ENCODE results near the gene PPP2R5C. TPM values are rescaled to one million over a fixed set of nuclear protein-coding genes. Genes with fewer than 3 reads are reported as not detected.
A peak's percentile ranks its signal among the peaks of the same experiment; 100 is the strongest.

The PPP2R5C gene
- total and polyA plus RNA-seq, 2 of the 8 experiments (the other 6 are each of a cell fraction or from before 2014, with no cell fraction given): 49.6 to 95.9 TPM

- H2BK5ac ChIP-seq (ENCODE audit: low read depth, low read length): 0 out of 2 replicates have a peak overlapping the region, but pooled peaks have one; percentile 35
- H3K4me3 ChIP-seq (ENCODE audit: extremely low read depth in 1 of 4, insufficient read depth in 2 of 4, low read depth in 3 of 4, low read length in 4 of 4): no peak overlapping the region
- H3K4me2 ChIP-seq (ENCODE audit: insufficient read depth in 1 of 2, low read depth in 2 of 2, low read length in 2 of 2): no peak overlapping the region
- no peaks in the 10 kb centered on the region for H3K9me3 ChIP-seq (ENCODE audit: insufficient read depth in 2 of 2, low read depth in 1 of 2, low read length in 1 of 2)
- H3K4ac ChIP-seq (replicated peaks; ENCODE audit: insufficient read length, low read depth, low read length): no peak overlapping the region
- no peak overlapping the region for H4K91ac ChIP-seq (replicated peaks; ENCODE audit: insufficient read length, low read length)
- no peak overlapping the region for H2BK12ac ChIP-seq (ENCODE audit: low read depth, low read length)
- H3K27ac ChIP-seq (ENCODE audit: low read depth, low read length): no peak overlapping the region
- CTCF ChIA-PET (ENCODE audit: partially characterized antibody): interaction anchor here (0.6 to 1.9 kb wide), 8 partner anchors 9 to 499 kb away, joined by 3 to 7 read pairs (median 4); no protein-coding TSS in a partner anchor
- peaks cover 0 to 7% (median 0%) of the 10 kb centered on the region in 4 experiments; a peak in 3 of 7 replicates for H3K4me1 ChIP-seq (replicated peaks in 1 of 4; ENCODE audit: control insufficient read depth in 3 of 4, insufficient read depth in 4 of 4, low read length in 3 of 4)
- no peak overlapping the region for H2BK20ac ChIP-seq (ENCODE audit: low read length)
- TF ChIP-seq KDM1A (IDR thresholded peaks at IDR 0.05; ENCODE audit: borderline replicate concordance, low read length) (no peak), SP2 (IDR thresholded peaks at IDR 0.05; ENCODE audit: low read length) (no peak), SP4 (IDR thresholded peaks at IDR 0.05; ENCODE audit: low read length) (no peak)
- no peaks in the 10 kb centered on the region for H3K27me3 ChIP-seq (replicated peaks in 1 of 4; ENCODE audit: control insufficient read depth in 3 of 4, extremely low read depth in 1 of 4, insufficient read depth in 3 of 4, low read length in 3 of 4)
- H3K14ac ChIP-seq (ENCODE audit: insufficient read length): no peak overlapping the region
- no peak overlapping the region for H2BK15ac ChIP-seq (ENCODE audit: low read length)
- FAIRE-seq (no peak), DNase-seq (ENCODE audit: low read depth in 1 of 2, low spot score in 2 of 2) (no peak)
- 80% methylated on average over 5 of the region's 5 CpGs; no CpG with 5 or more reads in 1 of the 2 experiments for WGBS, 2 experiments (ENCODE audit: extremely low coverage in 1 of 2, insufficient coverage in 1 of 2, insufficient read length in 1 of 2, insufficient replicate concordance in 2 of 2, low coverage in 1 of 2, low lambda C conversion rate in 2 of 2, missing lambda C conversion rate in 1 of 2)
- no peaks in the 10 kb centered on the region for H3K23me2 ChIP-seq (ENCODE audit: low read depth, low read length)
- H2AFZ ChIP-seq (ENCODE audit: low read length): no peak overlapping the region
- H2BK120ac ChIP-seq (replicated peaks; ENCODE audit: low read depth, low read length): no peak overlapping the region
- H3K79me2 ChIP-seq (ENCODE audit: control insufficient read depth in 1 of 2, insufficient read depth in 2 of 2, low read length in 2 of 2): peaks cover 18 to 89% of the 10 kb centered on the region in 2 experiments
- H3K18ac ChIP-seq (ENCODE audit: extremely low read depth, low read length): no peak overlapping the region
- no peak overlapping the region for H2AK5ac ChIP-seq (ENCODE audit: low read depth, low read length)
- H3K36me3 ChIP-seq (ENCODE audit: control insufficient read depth in 2 of 4, insufficient read depth in 4 of 4, low read length in 3 of 4): 0 out of 8 replicates have a peak, but pooled peaks cover 0 to 3% (median 0%) of the 10 kb centered on the region in 4 experiments
- POLR2A ChIA-PET (ENCODE audit: partially characterized antibody): interaction anchor here (0.8 to 1.2 kb wide), 5 partner anchors 15 to 133 kb away, joined by 3 to 4 read pairs (median 3); no protein-coding TSS in a partner anchor
- H4K20me1 ChIP-seq (replicated peaks in 1 of 2; ENCODE audit: control insufficient read depth in 1 of 2, insufficient read depth in 2 of 2, low read length in 2 of 2): peaks cover 0 to 10% of the 10 kb centered on the region in 2 experiments
- no peak overlapping the region for H4K5ac ChIP-seq (ENCODE audit: insufficient read length, low read depth, low read length)
- no peak overlapping the region for H3K9ac ChIP-seq (replicated peaks in 1 of 4; ENCODE audit: extremely low read depth in 1 of 4, low read depth in 3 of 4, low read length in 3 of 4)
- peaks cover 9% of the 10 kb centered on the region for H3K79me1 ChIP-seq (ENCODE audit: low read depth, low read length)
- H3K56ac ChIP-seq (replicated peaks; ENCODE audit: insufficient read length, low read depth, low read length): no peak overlapping the region
- H4K8ac ChIP-seq (ENCODE audit: extremely low read depth, insufficient read depth, low read length): no peak overlapping the region; the same call in 1 of the 2 replicates
- no peak overlapping the region for H3K23ac ChIP-seq (ENCODE audit: insufficient read length)
Measured at GRCh38 chr14:101814934-101815333, 53.4 kb downstream of the PPP2R5C start.
